Stimulated activated naive CD8-positive, alpha-beta T cell treated with anti-CD3 and anti-CD28 coated beads, Interleukin-15, Interleukin-2, amounts not matched to agents 100 U/mL and 50 U/mL, for 24 hours (primary cell): ENCODE results near the gene TM2D3.

ENCODE experiments used
- ATAC-seq: fragments of 150-1000 bp; cut with Tn5 transposase; one replicate; pipeline ENCODE4 v1.10.0; 2021
- DNase-seq: peaks from one replicate; pipeline ENCODE4 v3.0.0; 2021

Gene TM2D3

DNA sequence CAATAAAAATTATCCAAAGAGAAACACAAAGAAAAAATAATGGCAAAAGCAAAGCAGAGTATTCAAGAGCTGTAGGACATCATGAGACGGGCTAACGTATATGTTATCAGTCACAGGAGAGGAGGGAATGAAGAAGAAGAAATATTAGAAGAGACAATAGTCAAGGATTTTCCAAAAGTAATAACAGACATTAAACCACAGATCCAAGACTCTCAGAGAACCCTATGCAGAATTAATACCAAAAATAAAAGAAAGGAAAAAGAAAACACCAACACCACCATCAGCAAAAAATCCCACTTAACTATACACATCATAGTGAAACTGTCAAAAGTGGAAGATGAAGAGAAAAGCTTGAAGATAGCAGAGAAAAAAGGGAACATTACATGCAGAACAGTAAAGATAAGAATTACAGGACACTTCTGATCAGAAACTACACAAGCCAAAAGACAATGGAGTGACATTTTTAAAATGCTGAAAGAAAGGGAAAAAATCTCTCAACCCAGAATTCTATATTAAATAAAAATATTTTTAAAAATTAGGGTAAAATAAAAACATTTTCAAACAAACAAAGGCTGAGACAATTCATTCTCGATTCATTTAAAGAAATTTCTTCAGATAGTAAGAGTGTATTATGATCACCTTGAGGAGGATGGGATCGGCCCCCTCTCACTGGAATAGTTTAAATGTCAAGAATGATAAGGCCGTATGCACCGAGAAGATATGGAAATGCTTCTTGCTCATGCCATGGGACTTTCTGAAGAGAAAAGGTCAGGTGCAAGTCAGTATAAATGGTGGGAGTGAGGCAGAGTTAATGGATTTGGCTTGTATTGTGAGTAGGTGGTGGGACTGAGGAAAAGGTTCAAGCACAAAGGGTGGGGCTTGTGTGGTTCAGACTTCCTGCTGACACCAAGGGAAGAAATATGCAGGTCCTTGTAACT is 28.5 kb downstream of the TM2D3 start:
- DNase-seq (no peak), ATAC-seq (no peak)

GRCh38 chr15:101621961-101622360 is 30.2 kb downstream of the TM2D3 start:
- DNase-seq (no peak), ATAC-seq (no peak)

DNA sequence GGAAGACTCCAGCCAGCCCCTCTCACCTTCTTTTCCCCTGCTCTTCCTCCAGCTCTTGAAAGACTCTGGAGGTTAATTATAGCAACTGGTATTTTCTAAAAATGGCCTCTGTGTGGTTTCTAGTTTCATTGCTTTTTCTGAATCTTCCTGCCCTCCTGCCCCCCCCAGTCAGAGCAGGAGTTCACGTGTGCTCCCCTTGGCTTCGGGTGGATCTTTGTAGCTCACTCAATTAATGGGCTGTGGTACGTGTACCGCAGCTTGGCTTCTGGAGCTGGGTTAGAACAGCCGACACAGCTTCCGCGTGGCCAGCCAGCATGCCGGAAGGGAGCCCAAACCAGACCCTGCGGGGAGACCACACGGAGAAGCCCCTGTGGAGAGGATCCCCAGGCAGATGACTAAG is 31.5 kb downstream of the TM2D3 start:
- ATAC-seq (no peak), DNase-seq (no peak)

GRCh38 chr15:101619615-101619865 is 32.6 kb downstream of the TM2D3 start:
- no peak for DNase-seq
- no peak for ATAC-seq

- DNase-seq (no peak), ATAC-seq (no peak)
Observed at GRCh38 chr15:101618851-101619614, 33.1 kb downstream of the TM2D3 start.

DNA sequence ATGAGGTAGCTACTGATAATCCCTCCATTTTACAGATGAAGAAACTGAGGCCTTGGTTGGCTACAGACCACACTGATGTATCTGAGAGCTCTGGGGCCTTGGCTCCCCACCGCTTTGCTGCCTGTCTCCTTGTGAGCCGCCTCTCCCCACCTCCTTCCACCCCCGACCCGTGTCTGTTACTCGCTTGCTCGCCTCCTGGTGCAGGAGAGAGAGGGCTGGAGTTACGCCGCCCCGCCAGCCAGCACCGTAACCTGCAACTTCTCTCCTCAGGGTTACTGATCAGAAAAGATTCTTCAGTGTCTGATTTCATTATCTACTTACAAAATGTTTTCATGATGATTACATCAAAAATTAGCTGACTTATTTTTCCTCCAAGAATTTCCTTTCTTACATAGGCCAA is 34.1 kb downstream of the TM2D3 start:
- no peak for DNase-seq
- ATAC-seq: no peak

DNA sequence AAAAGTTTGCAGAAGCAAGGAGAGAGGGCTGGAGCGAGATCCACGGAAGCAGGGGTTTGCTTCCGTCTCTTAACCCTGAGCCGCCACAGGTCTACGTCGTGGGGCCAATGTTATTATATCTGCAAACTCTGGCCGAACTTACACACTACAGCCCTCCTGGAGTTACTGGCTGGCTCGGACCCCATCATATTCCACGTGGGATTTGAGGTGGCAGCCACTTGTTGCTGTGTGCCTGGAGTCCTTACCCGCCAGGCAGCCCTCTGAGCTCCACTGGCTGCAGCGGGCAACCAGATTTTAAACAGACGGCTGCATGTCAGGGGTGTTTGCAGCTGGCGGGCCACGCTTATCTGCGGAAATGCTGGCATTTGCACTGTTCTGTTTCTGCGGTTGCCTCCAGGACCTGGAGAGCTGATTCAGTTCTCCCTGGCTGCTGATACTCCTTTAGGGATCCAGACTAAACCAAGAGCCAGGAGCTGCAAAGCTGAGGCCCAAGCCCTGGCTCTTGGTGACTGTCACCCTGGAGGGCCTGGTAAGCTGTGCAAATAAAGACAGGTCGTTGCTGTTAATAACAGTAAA is 34.7 kb downstream of the TM2D3 start:
- DNase-seq: no peak
- no peak for ATAC-seq

- ATAC-seq (no peak), DNase-seq (no peak)
Observed at GRCh38 chr15:101615986-101616848, 36.0 kb downstream of the TM2D3 start.

DNA sequence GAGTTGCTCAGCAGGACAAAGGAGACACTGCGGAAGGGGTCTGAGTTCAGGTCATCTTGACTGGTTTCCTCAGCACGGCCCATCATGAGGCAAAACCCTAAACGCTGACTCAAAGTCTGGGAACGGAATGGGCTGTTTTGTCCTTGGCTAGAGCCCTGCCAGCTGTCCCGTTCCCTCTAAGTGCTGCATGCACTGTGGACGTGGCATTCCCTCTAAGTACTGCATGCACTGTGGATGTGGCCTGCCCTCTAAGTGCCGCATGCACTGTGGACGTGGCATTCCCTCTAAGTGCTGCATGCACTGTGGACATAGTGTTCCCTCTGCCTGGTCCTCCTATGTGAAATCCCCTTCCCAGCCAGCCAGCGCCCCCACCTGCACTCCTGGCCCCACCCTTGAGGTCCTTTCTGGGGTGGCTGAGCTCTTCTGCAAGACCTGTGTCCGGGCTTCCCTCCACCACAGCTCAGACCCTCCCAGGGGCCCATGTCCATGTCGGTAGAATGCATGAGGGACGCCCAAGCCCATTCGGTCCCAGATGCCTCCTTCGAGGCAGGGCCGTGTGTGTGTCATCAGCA is 36.7 kb downstream of the TM2D3 start:
- no peak for DNase-seq
- ATAC-seq: no peak

DNA sequence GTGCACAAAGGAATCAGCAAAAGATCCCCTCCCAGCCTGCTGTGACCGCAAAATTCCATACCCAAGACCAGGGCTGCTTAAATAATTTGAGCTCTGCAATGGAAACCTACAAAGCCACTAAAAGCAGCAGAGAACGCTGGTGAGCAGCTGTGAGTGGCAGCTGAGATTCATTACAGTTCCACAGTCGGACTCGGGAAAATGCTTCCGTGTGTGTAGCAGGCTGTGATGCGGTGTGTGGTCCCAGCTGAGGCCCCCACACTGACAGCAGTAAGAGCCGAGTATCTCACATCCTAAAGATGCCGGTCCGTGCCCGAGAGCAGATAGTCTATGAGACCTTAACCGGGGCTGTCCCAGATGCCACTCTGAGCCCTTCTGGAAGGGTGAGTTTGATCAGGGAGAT is 37.4 kb downstream of the TM2D3 start:
- ATAC-seq (no peak), DNase-seq (no peak)

GRCh38 chr15:101614001-101614585 is 38.1 kb downstream of the TM2D3 start:
- no peak for DNase-seq

DNA sequence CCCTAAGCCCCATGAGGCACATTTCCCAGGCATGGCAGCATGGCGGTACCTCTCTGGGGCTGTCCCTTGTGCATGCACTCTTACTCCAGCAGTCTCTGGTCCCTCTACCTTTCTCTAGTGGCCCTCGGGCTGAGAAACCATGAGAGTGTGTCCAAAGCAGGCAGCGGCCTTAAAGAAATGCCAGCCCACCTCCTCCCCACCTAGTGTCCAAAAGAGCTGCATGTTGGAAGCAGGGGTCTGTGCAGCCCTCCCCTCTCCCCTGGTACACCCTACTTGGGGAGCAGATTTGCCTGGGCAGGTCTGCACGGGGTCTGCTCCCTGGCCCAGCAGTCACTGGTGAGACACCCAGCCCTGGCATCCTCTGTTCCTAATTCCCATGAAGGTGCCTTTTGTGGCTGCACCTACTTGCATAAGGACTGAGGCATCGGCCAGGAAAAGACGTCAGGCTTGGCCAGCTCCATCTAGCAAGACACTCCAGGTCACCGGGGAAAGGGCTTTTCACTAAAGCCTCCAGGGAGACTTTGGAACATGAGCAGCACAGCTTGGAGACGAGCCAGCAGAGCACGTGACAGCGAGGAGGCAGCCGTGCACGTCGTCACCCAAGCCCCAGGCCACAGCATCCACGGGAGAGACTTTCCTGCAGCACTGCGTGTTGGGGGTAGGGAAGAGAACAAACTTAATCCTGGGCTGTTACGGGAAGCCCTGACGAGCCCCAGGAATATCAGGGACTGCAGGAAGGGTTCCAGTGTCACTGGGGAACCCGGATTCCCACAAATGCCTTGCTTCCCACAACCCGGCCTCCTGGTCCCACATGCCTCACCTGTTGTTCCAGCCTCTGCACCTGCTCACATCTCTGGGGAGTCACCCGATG is 38.8 kb downstream of the TM2D3 start:
- no peak for ATAC-seq
- no peak for DNase-seq

More at GRCh38 chr15:101614001-101614585, 38.1 kb downstream of the TM2D3 start:
- no peak for ATAC-seq

DNA sequence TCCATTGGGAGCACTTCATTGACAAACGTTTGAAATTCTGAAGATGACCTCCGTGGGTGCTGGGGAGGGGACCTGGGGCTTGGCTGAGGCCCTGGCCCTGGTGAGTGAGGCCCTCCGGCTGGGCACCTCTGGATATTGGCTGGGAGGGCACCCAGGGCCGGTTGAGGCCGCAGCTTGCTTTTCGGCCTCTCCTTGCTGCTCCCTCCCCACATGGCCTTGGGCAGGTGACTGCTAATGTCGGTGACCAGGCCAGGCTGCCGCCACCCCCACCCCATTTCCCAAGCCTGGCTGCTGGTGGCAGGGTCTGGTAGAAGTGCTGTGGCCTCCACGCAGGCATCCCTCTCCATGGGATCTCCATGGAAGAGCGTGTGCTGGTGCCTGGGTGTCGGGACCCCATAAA is 39.5 kb downstream of the TM2D3 start:
- no peak for DNase-seq
- no peak for ATAC-seq

DNA sequence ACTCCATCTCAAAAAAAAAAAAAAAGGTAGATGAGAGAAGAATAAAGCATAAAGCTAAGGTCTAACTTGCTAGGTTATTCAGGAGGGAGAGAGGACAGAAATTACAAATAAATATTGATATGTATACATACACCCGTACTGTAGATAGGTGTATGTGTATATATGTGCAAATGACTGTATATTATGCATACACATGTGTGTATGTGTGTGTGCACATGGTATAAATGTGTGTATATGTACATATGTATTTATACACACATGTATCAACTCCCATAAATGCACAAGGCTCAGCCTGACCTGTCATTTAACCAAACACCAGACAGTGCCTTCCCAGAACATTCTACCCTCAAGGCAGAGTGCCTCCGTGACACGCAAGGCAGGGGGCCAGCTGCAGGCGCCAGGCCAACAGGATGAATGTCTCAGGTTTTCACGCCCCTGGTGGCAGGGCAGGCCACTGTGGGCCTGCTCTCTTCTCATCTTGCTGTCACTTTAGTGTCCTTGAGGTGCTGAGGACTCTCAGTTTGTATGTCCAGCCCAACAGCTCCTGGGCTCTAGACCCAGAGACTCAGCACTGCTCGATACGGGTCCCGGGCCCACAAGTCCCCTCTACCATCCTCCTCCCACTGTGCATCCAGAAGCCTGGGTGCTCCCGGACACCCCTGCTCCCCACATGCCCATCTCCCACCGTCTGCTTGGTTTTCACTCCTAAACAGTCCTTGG is 40.4 kb downstream of the TM2D3 start:
- DNase-seq: no peak
- ATAC-seq: no peak

GRCh38 chr15:101611007-101611406 is 41.2 kb downstream of the TM2D3 start:
- no peak for ATAC-seq

DNA sequence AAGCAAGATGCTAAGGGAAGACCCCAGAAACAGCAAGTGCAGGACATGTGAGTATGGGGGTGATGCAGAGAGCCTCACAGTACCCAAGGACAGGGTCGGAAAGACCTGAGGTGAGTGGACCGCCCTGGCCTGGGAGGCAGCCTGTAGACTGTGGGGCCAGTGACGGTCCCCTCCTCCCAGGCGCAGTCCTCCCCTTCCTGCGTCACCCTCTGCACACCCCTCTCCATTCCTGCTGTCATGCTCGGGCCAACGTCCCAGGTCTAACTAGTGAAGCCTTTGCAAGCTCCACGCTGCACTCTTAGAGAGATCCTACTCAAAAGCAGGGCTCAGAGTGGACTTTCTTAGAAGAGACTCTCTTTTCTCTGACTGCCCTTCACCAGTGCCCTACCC is 41.6 kb downstream of the TM2D3 start:
- ATAC-seq (no peak), DNase-seq (no peak)

More at GRCh38 chr15:101611007-101611406, 41.2 kb downstream of the TM2D3 start:
- DNase-seq: no peak

- DNase-seq: no peak
- ATAC-seq: no peak
Observed at GRCh38 chr15:101609742-101610610, 42.2 kb downstream of the TM2D3 start.

GRCh38 chr15:101608201-101608600 is 44.0 kb downstream of the TM2D3 start:
- no peak for ATAC-seq
- no peak for DNase-seq

DNA sequence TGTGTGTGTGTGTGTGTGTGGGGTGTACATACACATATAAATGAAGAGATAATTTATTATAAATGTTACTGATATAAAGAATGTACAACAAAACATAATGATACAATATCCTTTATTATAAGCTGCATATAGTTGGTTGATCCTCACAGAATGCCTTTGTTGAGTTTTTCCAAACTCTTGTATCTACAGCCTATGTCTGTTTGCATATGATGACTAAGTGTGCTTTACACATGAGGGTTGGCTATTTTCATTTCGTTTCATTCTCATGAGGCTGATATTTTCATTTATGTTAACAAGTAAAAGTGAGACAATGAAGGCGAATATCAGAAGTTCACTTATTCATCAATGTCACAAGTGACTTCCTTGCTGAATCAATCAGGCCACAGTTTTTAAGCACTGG is 45.1 kb downstream of the TM2D3 start:
- no peak for DNase-seq
- no peak for ATAC-seq
